Measurements from ENCODE around the gene LAMA2. TPM values are rescaled to one million over a fixed set of nuclear protein-coding genes. Genes with fewer than 3 reads are reported as not detected.

LAMA2 gene
- total RNA-seq, 6 experiments from 2014 or later: 2.9 to 12.1 (median 6.2) TPM

DNA sequence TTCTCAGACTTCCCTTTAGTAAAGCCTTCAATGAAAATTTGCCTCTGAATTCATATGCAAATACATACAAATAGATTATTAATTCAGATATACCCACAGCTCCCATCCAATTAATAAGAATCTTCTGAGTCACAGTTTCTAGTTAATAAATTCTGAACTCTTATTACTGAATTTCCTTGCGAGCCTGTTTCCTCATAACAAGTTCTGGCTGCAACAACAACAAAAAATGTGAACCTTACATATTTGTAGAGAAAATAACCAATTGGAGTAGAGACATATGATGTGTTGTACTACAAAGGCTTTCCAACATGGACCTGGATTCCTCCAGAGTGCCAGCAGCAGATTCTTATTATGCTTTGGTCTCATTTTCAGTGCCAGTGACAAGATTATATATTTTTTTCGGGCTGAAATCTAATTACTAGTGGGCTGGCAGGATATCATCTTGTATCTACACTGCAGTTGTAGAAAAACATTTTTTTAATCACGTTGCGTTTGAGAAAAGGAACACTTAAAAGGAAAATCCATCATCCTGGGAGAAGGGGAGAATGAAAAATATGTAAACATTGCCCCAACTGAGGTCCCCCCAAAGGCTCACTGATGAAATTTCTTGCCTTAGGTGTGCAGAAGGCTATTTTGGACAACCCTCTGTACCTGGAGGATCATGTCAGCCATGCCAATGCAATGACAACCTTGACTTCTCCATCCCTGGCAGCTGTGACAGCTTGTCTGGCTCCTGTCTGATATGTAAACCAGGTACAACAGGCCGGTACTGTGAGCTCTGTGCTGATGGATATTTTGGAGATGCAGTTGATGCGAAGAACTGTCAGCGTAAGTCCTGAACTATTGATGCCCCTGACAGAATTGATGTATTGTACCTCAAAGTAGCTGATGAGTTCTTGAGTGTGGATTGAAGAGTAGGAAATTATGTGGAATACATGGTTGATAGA lies 404.6 kb downstream of the LAMA2 start:
- no peak for ATAC-seq
- H3K36me3 ChIP-seq: no peaks in the 10 kb centered on the region
- no peak overlapping the region for H3K27ac ChIP-seq
- no peaks in the 10 kb centered on the region for H3K27me3 ChIP-seq
- no peaks in the 10 kb centered on the region for H3K4me1 ChIP-seq
- 53% methylated on average over 7 of the region's 7 CpGs for WGBS (ENCODE audit: insufficient coverage, low coverage, low lambda C conversion rate, missing lambda C conversion rate)
- intact Hi-C loops (cut with DNase I): no loop called here
- DNase-seq: no peak
- H3K9me3 ChIP-seq: no peaks in the 10 kb centered on the region
- TF ChIP-seq, protein P1, sequence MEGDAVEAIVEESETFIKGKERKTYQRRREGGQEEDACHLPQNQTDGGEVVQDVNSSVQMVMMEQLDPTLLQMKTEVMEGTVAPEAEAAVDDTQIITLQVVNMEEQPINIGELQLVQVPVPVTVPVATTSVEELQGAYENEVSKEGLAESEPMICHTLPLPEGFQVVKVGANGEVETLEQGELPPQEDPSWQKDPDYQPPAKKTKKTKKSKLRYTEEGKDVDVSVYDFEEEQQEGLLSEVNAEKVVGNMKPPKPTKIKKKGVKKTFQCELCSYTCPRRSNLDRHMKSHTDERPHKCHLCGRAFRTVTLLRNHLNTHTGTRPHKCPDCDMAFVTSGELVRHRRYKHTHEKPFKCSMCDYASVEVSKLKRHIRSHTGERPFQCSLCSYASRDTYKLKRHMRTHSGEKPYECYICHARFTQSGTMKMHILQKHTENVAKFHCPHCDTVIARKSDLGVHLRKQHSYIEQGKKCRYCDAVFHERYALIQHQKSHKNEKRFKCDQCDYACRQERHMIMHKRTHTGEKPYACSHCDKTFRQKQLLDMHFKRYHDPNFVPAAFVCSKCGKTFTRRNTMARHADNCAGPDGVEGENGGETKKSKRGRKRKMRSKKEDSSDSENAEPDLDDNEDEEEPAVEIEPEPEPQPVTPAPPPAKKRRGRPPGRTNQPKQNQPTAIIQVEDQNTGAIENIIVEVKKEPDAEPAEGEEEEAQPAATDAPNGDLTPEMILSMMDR (IDR thresholded peaks at IDR 0.05): no peak
- TF ChIP-seq POLR2A (IDR thresholded peaks at IDR 0.05): no peak
- no peak overlapping the region for H3K4me3 ChIP-seq

DNA sequence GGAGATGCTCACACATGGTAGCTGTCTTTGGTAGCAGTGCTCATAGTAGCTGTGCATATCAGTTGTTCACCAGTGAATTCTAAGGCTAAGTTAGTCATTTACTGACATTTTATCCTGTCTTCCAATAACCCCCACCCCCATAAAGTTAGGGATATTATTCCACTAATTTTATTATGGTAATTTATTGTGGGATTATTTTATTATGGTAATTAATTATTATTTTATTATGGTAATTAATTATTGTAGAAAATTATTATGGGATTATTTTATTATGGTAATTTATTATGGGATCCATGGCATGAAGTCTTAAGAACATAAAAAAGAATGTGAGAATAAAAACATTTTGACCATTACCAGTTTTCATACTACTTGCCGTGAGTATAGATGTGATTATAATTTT lies 406.5 kb downstream of the LAMA2 start:
- H3K4me1 ChIP-seq: no peaks in the 10 kb centered on the region
- no peak overlapping the region for H3K27ac ChIP-seq
- WGBS (ENCODE audit: insufficient coverage, low coverage, low lambda C conversion rate, missing lambda C conversion rate): 84% methylated on average over 1 of the region's 1 CpG
- H3K36me3 ChIP-seq: no peaks in the 10 kb centered on the region
- no peak overlapping the region for H3K4me3 ChIP-seq
- DNase-seq (no peak), ATAC-seq (no peak)
- no peak for TF ChIP-seq POLR2A (IDR thresholded peaks at IDR 0.05)
- TF ChIP-seq, protein P1 (IDR thresholded peaks at IDR 0.05): no peak
- H3K27me3 ChIP-seq: no peaks in the 10 kb centered on the region
- intact Hi-C loops (cut with DNase I): no loop called here
- H3K9me3 ChIP-seq: no peaks in the 10 kb centered on the region

DNA sequence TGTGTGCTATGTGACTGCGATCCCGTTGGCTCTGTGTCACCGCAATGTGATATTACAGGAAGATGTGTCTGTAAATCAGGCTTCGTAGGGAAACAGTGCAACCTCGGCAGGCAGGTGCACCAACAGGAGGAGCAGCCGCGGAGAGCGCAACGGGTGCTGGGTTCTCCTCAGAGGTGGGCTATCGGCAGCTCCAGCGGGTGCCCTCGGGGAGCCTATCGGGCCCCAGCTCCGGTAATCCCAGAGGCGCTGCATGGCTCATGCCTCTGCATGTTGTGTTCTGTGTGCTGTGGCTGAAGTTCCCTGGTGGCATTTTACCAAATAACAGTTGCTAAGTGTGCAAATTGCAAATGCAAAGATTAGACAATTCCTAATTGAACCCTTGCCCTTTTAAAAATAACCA lies 409.9 kb downstream of the LAMA2 start:
- H3K27me3 ChIP-seq: no peaks in the 10 kb centered on the region
- ATAC-seq (no peak), DNase-seq (no peak)
- no peak overlapping the region for H3K4me3 ChIP-seq
- WGBS (ENCODE audit: insufficient coverage, low coverage, low lambda C conversion rate, missing lambda C conversion rate): 84% methylated on average over 5 of the region's 15 CpGs
- no peak overlapping the region for H3K27ac ChIP-seq
- H3K36me3 ChIP-seq: no peaks in the 10 kb centered on the region
- intact Hi-C loops (cut with DNase I): no loop called here
- TF ChIP-seq, protein P1 (IDR thresholded peaks at IDR 0.05): no peak
- TF ChIP-seq POLR2A (IDR thresholded peaks at IDR 0.05): no peak
- H3K4me1 ChIP-seq: no peaks in the 10 kb centered on the region
- no peaks in the 10 kb centered on the region for H3K9me3 ChIP-seq

DNA sequence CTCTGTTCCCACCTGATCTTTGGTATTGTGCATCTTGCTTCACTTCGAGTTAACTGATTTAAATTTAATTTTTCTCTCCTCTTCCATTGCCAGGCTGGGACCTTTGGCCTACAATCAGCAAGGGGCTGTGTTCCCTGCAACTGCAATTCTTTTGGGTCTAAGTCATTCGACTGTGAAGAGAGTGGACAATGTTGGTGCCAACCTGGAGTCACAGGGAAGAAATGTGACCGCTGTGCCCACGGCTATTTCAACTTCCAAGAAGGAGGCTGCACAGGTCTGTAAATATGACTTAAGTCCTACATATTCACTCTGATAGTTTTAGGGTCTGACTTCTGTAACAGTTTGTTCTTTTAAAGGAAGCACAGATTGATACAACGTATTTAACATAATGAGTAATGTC lies 414.7 kb downstream of the LAMA2 start:
- intact Hi-C loops (cut with DNase I): no loop called here

More for the DNA sequence above, 414.7 kb downstream of the LAMA2 start:
- no peak for DNase-seq
- ATAC-seq: no peak
- Histone ChIP-seq H3K27me3 (no peaks in the 10 kb centered on the region), H3K27ac (no peak overlapping the region), H3K4me3 (no peak overlapping the region), H3K9me3 (no peaks in the 10 kb centered on the region), H3K4me1 (no peaks in the 10 kb centered on the region), H3K36me3 (no peaks in the 10 kb centered on the region)
- TF ChIP-seq POLR2A (IDR thresholded peaks at IDR 0.05): no peak
- TF ChIP-seq, protein P1 (IDR thresholded peaks at IDR 0.05): no peak
- 59% methylated on average over 5 of the region's 5 CpGs for WGBS (ENCODE audit: insufficient coverage, low coverage, low lambda C conversion rate, missing lambda C conversion rate)

Measured in right lobe of liver (tissue), 6 donors.